ENCODE results near the gene RAP1B.

Gene RAP1B

GRCh38 chr12:68686595-68687521 is 76.2 kb downstream of the RAP1B start, which contains the start of gene NUP107:
Gene NUP107, plus strand, starts transcription at chr12:68686978. Its CDS starts 88 bp downstream, at chr12:68687066.
- Histone ChIP-seq H3K79me2 (ENCODE audit: insufficient read depth, low read length) (peaks cover 57% of the 10 kb centered on the region), H3K9me3 (ENCODE audit: insufficient read depth, low read depth, low read length) (no peaks in the 10 kb centered on the region), H3K4me1 (ENCODE audit: insufficient read depth, low read length, poor library complexity, severe bottlenecking) (peaks cover 35% of the 10 kb centered on the region), H4K20me1 (ENCODE audit: insufficient read depth, low read length, poor library complexity, severe bottlenecking) (peaks cover 16% of the 10 kb centered on the region), H3K27me3 (ENCODE audit: insufficient read depth, low read length, poor library complexity, severe bottlenecking) (no peaks in the 10 kb centered on the region), H3K9me2 (replicated peaks; ENCODE audit: low read depth, low read length) (no peaks in the 10 kb centered on the region), H3K9ac (ENCODE audit: low read depth, low read length, poor library complexity, severe bottlenecking) (peak within 1 kb of the TSS; percentile 84), H2AFZ (ENCODE audit: low read length) (peak within 1 kb of the TSS; percentile 90), H3F3A (ENCODE audit: low read depth) (no peaks in the 10 kb centered on the region), H3K4me3 (ENCODE audit: low read length, poor library complexity, severe bottlenecking) (peak within 1 kb of the TSS; percentile 96), H3K36me3 (ENCODE audit: insufficient read depth, low read length) (peaks cover 17% of the 10 kb centered on the region; the same call in 1 of the 2 replicates), H3K4me2 (ENCODE audit: low read depth, low read length, poor library complexity, severe bottlenecking) (peak within 1 kb of the TSS; percentile 91)
- TF ChIP-seq EZH2phosphoT487 (IDR thresholded peaks at IDR 0.05; ENCODE audit: borderline replicate concordance) (no peak), CTCF (conservative IDR thresholded peaks at IDR 0.05; ENCODE audit: low read length) (no peak)

- Histone ChIP-seq H2AFZ (ENCODE audit: low read length) (no peak overlapping the region), H4K20me1 (ENCODE audit: insufficient read depth, low read length, poor library complexity, severe bottlenecking) (no peaks in the 10 kb centered on the region), H3K4me3 (ENCODE audit: low read length, poor library complexity, severe bottlenecking) (no peak overlapping the region), H3K9me3 (ENCODE audit: insufficient read depth, low read depth, low read length) (no peaks in the 10 kb centered on the region), H3K79me2 (ENCODE audit: insufficient read depth, low read length) (peaks cover 6% of the 10 kb centered on the region; the same call in 1 of the 2 replicates), H3K4me1 (ENCODE audit: insufficient read depth, low read length, poor library complexity, severe bottlenecking) (no peaks in the 10 kb centered on the region), H3K9ac (ENCODE audit: low read depth, low read length, poor library complexity, severe bottlenecking) (no peak overlapping the region), H3K27me3 (ENCODE audit: insufficient read depth, low read length, poor library complexity, severe bottlenecking) (no peaks in the 10 kb centered on the region), H3K4me2 (ENCODE audit: low read depth, low read length, poor library complexity, severe bottlenecking) (no peak overlapping the region), H3K9me2 (replicated peaks; ENCODE audit: low read depth, low read length) (no peaks in the 10 kb centered on the region), H3F3A (ENCODE audit: low read depth) (no peaks in the 10 kb centered on the region), H3K36me3 (ENCODE audit: insufficient read depth, low read length) (peaks cover 67% of the 10 kb centered on the region)
- TF ChIP-seq CTCF (conservative IDR thresholded peaks at IDR 0.05; ENCODE audit: low read length): no peak
- TF ChIP-seq EZH2phosphoT487 (IDR thresholded peaks at IDR 0.05; ENCODE audit: borderline replicate concordance): no peak
Measured at GRCh38 chr12:68695454-68695853, 84.8 kb downstream of the RAP1B start.

- no peaks in the 10 kb centered on the region for H3K9me3 ChIP-seq (ENCODE audit: insufficient read depth, low read depth, low read length)
- no peak overlapping the region for H3K9ac ChIP-seq (ENCODE audit: low read depth, low read length, poor library complexity, severe bottlenecking)
- H3K4me1 ChIP-seq (ENCODE audit: insufficient read depth, low read length, poor library complexity, severe bottlenecking): no peaks in the 10 kb centered on the region
- H3K27me3 ChIP-seq (ENCODE audit: insufficient read depth, low read length, poor library complexity, severe bottlenecking): no peaks in the 10 kb centered on the region
- H3F3A ChIP-seq (ENCODE audit: low read depth): no peaks in the 10 kb centered on the region
- H2AFZ ChIP-seq (ENCODE audit: low read length): no peak overlapping the region
- H3K4me3 ChIP-seq (ENCODE audit: low read length, poor library complexity, severe bottlenecking): no peak overlapping the region
- no peaks in the 10 kb centered on the region for H4K20me1 ChIP-seq (ENCODE audit: insufficient read depth, low read length, poor library complexity, severe bottlenecking)
- no peaks in the 10 kb centered on the region for H3K79me2 ChIP-seq (ENCODE audit: insufficient read depth, low read length)
- H3K4me2 ChIP-seq (ENCODE audit: low read depth, low read length, poor library complexity, severe bottlenecking): no peak overlapping the region
- H3K36me3 ChIP-seq (ENCODE audit: insufficient read depth, low read length): peaks cover 50% of the 10 kb centered on the region
- no peaks in the 10 kb centered on the region for H3K9me2 ChIP-seq (replicated peaks; ENCODE audit: low read depth, low read length)
- TF ChIP-seq CTCF (conservative IDR thresholded peaks at IDR 0.05; ENCODE audit: low read length) (no peak), EZH2phosphoT487 (IDR thresholded peaks at IDR 0.05; ENCODE audit: borderline replicate concordance) (no peak)
Measured at GRCh38 chr12:68699486-68699885, 88.8 kb downstream of the RAP1B start.

All from Loucy (cell line).